Embryonic facial prominence (tissue), 1 donor: ENCODE results near the gene PHETA2.
"Not testable (repeated sequence)": the region's sequence is repeated elsewhere in the genome, so short reads cannot be mapped to it uniquely, and the experiment has no call there.

Experiments used
- DNase-seq: peaks from one replicate; pipeline ENCODE4 v3.0.0-alpha.2; 2016; ENCODE audit errors: extremely low spot score

Gene PHETA2

DNA sequence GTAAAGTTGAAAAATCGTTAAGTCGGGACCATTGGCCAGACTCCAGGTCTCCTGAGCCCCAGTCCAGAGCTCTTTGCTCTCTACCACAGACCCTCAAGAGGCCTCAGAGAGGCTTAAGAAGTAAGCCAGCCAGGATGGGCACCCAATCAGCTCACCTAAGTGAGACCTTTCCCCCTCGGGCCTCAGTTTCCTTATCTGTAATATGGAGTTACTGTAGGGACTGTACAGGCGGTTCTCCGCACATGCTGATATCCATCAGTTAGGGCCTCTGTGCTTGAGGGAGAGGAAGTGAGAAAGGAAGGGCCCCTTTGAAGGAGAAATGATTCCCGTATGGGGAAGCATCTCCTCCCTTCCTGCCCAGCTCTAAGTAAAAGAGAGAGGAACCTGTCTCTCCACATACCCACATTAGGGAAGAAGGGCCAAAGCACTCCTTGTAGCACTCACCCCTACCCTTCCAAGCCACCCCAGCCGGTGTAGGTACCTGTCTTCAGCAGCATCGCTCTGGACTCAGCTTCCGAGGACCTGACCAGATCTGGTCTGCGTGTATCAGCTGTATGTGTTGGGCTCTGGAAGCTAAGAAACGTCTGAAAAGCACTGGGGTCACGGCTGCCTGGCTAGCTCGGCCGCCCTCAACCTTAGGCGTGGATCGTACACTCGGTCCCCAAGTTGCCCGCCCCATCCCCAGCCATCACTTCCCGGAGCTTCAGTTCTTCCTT is 4.1 kb upstream of the PHETA2 start:
- DNase-seq, result no peak

DNA sequence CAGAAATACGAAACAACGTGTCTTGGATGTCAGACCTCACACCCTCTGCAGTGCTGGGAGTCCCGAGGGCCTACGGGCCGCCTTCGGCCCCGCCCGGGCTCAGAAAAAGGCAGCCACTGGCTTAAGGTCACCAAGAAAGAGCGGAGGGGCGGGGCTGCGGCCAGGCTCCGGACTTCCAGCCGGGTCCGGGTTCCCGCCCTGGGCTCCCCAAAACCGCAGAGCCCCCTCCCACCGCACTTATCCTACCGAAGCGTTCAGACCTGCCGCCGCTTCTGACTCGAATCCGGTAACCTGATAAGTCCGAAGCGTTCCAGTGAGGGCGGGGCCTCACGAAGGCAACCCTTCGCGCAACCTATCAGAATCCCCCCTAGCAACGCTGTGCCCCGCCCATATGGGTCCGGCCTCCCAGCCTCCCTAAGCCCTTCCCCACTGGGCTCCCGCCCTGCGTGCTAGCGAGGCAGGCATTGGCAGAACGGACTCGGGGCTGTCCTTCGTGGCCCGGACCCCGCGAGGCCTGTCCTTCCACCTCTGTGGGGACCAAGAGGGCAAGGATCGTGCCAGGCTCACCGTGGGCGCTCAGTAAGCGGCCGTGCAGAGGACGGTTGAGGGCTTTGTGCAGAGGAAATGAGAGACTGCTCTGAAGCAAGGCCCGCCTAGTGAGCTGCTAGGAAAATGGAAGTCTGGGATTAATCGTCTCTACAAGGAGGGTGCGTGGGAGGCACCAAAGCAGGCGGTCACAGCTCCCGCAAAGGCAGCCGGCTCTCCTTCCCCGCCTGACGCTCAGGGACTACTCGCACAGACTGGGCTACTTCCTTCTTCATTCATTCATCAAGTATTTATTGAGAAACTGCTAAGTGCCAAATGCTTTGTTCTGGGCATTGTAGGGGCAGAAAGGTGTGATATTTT is 3.3 kb upstream of the PHETA2 start, which contains the start of gene NAGA:
TSS of gene NAGA (minus strand) at position 296 of the 906 bp plus-strand sequence. CDS start 515 bp downstream, outside the sequence.
- DNase-seq, result peak; percentile 93

DNA sequence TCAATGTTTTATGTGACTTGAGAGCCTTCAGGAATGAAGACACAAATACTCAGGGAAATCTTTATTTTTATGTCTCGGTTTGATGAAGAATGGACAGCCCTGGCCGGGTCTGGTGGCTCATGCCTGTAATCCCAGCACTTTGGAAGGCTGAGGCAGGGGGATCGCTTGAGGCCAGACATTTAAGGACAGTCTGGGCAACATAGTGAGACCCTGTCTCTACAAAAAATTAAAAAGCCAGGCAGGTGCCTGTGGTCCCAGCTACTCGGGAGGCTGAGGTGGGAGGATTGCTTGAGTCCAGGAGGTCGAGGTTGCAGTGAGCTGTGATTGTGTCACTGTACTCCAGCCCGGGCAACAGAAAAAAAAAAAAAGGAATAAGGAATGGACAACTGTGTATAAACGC is 2.5 kb upstream of the PHETA2 start:
- DNase-seq, result not testable (repeated sequence)

DNA sequence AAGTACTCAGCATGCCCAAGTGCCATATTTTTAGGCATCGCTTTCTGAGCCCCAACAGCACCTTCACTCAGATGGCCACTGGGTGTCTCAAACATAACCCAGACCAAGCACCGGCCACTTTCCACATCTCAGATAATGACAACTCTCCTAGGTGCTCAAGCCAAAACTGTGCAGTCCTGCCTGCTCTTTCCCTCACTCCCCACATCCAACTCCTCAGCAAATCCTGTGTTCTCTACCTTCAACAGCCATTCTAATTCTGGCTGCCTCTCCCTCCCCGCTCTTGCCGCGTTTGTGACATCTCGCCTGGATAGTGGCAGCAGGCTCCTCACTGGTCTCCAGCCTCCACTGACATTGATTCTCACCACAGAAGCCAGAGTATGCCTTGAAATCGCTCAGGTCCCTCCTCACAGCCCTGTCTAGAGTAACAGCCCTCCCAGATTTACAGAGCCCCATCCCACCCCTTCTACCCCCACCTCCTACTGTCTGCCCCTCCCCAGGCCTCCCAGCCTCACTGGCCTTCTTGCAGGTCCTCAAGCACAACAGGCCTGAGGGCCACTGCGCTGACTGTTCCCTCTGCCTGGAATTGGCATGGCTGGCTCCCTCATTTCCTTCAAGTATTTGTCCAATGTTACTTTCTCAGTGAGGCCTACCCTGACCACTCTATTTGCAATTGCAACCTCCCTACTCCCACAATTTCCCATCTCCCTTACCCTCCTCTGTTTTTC is 1.3 kb upstream of the PHETA2 start:
- DNase-seq, result no peak

DNA sequence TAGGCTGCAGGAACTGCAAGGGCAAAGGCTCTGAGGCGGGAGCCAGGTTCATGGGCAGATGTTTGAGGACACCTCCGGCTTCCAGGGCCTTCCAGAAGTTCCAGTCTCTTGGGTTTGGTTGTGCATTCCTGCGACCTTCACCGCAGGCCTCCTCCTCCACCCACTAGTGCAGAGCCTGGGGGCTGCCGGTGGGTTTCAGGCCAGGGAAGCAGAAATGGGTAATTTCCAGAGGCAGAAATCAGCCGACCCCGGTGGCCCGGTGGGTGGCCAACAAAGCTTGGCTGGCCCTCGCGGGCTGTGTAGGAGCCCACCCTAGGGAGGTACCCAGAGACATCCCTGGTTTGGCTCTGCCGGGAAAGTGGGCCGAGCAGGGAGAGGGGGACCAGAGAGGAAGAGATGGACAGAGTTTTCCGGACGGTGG is 417 bp upstream of the PHETA2 start:
- DNase-seq, result no peak

DNA sequence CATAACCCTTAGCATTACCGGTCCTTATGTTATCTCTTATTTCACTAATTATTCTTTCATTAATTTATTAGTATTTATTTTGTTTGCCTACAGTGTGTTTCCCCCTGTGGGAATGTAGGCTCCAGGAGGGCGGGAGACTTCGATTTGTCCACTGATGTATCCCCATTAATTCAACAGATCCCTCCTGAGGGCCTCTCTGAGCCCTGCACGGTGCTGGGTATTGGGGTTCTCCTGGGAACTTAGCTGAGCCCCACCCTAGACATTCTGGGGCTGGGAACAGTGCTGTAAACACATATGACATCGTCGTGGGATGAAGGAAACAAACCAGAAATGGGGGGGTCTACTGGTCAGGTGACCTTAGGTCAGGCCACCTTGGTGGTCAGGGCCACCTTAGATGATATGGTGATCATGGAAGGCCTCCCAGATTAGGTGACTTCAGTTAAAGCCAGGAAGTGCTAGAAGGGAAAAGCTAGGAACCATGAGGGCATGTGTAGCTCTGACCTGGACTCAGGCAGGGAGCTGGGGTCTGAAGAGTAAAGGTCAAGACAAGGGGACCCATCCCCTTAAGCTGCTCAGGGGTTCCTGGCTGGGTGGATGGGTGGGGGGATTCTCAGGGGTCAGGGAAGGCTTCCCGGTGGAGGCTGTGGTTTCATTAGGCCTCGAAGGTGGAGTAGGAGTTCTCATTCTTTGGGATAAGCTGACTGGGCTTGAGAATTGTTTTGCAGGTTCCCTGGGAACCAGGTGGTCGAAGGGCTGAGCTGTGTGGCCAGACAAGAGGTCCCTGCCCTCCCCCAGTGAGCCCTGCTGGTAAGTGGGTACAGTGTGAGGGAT is 1.0 kb downstream of the PHETA2 start:
- no peak for DNase-seq

DNA sequence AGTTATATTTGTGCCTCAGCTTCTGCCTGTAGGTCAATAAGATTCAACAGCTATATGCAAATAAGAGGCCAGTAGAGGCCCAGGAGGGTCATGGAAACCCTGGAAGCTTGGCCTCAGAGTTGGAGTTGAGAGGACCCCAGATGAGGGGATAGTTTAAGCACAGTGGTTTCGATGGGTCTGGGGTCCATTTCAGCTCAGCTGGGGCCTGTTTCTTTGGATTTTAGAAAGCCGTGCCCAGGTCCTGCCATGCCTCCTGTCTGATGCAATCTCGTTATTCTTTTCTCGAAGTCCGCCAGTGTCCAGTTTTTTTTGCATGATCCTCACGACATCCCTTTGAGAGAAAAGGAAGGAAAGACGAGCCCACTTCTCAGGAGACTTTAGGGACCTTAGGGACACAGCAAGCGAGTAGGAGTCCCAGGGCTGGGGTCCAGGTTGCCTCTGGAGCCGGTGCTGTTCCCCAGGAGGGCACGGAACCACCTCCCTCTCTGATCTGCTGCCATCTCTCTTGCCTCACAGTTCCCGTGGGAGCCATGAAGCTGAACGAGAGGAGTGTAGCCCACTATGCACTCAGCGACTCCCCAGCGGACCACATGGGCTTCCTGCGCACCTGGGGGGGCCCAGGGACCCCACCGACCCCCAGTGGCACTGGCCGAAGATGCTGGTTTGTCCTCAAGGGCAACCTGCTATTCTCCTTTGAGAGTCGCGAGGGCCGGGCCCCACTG is 2.9 kb downstream of the PHETA2 start:
- no peak for DNase-seq

DNA sequence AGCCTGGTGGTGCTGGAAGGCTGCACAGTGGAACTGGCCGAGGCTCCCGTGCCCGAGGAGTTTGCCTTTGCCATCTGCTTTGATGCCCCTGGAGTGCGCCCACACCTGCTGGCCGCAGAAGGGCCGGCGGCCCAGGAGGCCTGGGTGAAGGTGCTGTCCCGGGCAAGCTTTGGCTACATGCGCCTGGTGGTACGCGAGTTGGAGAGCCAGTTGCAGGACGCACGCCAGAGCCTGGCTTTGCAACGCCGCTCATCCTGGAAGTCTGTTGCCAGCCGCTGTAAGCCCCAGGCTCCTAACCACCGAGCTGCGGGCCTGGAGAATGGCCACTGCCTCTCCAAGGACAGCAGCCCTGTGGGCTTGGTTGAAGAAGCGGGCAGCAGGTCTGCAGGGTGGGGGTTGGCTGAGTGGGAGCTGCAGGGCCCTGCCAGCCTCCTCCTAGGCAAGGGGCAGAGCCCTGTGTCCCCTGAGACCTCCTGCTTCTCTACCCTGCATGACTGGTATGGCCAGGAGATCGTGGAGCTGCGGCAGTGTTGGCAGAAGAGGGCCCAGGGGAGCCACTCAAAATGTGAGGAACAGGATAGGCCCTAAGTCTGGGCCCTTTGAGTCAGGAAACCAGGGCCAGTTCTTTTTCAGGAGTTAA is 3.6 kb downstream of the PHETA2 start:
- no peak for DNase-seq

DNA sequence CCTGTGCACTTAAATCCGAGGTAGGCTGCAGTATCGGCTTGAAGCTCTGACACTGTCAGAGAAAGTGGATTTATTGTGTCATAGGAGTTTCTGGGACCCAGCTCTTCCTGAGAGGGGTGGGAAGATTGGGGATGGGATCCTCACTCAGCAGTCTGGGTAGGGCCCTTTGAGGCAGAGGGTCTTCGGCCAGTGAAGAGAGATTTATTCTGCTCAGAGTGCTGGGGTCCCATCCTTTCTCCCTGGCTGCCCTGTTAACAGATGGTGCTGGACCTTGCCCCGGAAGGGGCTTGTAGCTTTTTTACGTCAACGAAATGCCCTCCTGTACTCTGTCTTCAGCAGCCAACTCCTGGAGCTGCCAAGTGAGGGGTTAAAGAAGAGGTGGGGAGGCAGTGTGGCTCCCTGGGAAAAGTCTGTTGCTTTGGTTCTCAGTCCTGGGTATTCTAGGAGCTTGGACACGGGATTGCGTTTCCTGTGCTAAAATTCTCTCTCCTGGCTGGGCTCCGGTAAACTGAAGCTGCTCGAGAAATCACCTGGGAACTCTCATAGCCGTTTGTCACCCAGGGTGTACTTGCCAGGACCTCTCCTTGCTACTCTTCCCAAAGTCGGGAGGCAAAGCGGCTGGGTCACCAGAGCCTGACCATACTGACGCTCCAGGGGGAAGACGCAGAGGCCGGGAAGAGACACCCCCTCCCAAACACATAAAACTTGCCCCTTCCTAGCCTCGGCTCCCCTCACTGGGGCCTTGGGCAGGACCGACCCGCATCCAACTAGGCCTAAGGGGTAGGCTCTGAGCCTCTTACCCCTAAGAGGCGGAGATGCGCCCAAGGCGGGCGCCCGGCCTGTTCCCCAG is 4.6 kb downstream of the PHETA2 start:
- no peak for DNase-seq

DNA sequence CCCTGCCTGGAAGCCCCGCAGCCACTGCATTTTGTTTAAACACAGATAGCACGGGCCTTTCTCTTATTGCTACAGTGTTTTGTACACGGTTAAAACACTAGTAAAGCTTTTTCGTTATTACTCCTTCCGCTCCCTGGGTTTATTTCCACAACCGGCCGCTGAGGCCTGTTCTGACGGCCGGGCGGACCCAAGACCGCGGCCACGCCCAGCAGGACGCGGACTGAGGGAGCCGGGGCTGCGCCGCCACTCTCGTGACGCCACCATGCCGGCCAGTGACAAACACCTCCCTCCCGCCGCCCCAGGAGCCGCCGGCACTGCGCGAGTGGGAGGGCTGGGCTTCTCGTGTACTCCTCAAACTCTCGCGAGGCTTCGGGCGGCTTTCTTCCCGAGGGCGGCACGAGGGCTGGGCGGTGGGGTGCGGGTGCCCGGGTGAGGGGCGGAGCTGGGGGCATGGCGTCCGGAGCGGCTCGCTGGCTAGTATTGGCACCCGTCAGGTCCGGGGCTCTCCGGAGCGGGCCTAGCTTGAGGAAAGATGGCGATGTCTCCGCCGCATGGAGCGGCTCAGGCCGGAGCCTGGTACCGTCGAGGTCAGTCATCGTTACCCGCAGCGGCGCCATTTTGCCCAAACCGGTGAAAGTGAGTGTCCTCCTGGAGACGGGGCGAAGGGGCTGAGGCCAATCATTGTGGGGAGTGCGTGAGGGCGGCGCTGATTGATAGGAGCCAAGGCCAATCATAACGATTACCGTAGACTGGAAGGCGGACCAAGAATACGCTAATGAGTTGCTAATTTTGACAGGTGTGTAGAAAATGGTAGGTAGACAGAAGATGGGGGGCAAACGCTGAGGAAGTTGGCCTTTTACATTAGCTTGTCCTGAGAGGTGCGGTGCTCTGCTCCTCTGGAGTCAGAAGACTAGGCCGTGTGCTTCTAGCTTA is 5.5 kb downstream of the PHETA2 start, which contains the start of gene SMDT1:
TSS of gene SMDT1 (plus strand) at position 382 of the 933 bp plus-strand sequence. CDS start at position 451, 69 bp downstream.
- DNase-seq, result peak; percentile 93

DNA sequence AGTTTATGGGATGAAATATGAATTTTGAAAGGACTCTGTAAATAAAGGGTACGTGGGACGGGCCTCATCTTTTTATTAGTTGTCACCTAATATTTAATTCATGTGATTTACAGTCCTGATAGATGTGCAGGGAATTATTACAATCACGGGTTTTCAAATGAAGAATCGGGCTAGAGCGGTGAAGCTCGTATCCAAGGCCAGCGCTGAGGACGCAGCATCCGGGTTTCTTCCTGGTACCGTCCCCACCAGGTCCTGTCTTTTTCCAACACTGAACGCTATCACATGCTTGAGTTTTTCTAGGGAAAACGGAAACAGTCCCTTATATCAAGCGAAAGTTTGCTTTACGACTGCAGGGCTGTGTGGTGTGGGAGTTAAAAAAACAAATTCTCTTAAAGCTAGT is 6.2 kb downstream of the PHETA2 start:
- no peak for DNase-seq

DNA sequence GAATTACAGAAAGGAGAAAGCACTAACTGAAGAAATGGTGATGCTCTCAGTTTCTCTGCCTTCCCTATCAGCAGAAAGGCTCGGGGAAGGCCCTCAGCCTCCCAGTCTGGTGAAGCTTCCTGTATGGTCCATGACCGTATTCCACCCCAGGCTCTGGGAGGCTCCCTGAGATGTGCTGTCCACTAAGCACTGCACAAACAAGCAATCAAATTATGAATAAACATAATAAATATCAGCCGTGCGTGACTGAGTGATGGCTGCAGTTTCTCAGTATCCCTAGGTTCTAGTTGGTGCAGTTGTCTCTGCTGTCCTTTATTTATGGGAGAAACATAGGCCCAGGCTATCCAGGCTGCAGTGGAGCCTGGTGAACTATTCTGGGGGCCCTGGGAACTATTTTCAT is 9.1 kb downstream of the PHETA2 start:
- no peak for DNase-seq

DNA sequence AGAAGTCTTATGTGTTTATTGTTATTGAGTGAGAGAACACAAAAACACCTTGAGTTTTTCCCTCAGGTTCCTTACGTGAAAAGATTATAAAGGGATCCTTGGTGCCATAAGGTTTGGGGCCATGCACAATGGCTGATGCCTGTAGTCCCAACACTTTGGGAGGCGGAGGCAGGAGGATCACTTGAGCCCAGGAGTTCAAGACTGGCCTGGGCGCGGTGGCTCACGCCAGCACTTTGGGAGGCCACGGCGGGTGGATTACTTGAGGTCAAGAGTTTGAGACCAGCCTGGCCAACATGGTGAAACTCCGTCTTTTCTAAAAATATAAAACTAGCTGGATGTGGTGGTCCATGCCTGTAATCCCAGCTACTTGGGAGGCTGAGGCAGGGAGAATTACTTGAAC is 10.8 kb downstream of the PHETA2 start:
- no peak for DNase-seq

DNA sequence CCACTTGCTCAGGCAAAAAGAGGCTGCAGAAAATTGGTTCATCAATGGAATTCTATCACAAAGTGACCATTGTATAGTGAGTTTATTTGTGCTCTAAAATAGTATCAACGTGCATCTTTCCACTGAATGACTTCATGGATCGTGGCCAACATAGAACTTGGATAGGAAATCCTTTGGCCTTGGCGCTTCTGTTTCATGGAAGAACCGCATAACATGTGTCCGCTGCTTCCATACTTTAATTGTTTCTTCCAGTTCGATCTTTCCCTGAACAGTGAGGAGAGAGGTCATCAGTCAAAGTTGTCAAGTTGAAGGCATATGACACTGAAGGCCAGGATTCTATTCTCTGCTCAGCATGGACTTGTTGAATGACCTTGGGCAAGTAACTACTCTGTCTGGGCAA is 12.0 kb downstream of the PHETA2 start:
- DNase-seq, result no peak

DNA sequence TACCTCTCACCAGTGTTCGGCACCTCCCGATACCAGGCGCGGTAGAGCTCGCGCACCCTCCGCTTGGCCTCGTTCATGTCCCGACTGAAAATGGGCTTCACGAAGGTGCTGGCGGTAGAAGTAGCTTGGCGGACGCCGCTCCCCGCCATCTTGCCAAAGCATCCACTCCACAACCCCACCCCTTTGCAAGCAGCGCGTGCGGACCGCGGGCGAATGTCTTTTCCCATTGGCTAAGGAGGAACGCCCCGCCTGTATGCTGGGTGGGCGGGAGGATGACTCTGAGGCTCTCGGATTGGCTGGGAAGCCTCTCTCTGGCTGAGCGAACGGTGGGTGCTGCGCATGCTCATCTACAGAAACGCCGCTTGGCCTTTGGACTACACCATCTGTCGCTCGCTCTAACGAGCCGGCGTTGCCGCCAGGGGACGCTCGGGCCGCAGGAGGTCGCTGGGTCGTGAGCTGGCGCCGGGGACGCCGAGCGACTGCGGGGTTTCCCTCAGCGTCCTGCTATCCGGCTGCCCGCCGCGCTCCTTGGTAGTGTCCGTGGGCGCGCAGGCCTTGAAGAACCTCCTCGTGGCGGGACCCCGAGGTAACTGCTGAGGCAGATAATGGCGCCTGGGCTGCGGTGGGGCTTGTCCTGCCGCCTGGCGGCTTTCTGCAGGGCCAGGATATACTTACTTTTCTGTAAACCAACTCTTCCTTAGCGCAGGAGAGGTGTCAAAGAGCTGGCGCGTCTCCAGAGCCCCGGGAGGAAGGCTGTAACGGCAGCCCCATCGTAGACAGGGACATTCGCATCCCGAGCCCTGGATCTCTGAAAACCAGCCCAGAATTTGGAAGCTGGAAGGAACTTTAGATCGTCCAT is 16.8 kb downstream of the PHETA2 start, which contains the start of gene NDUFA6:
TSS of gene NDUFA6 (minus strand) at position 177 of the 859 bp plus-strand sequence. CDS start at position 149, 28 bp downstream.
- peak; percentile 98 for DNase-seq

DNA sequence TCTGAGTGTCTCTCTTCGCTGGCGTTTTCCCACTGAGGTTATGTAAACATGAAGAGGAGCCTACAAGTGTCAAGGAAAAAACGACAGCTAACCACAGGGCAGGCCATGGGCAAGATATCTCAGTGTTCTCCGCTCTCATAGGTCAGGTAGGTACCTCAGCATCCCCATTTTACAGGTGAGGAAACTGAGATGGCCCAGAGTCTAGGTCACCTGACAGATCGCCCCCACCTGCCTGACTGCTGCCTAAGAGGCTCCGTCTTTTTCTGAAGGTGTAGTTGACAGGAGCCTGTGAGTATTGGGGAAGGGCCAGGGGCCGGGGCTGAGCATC is 17.4 kb downstream of the PHETA2 start:
- DNase-seq, result no peak

DNA sequence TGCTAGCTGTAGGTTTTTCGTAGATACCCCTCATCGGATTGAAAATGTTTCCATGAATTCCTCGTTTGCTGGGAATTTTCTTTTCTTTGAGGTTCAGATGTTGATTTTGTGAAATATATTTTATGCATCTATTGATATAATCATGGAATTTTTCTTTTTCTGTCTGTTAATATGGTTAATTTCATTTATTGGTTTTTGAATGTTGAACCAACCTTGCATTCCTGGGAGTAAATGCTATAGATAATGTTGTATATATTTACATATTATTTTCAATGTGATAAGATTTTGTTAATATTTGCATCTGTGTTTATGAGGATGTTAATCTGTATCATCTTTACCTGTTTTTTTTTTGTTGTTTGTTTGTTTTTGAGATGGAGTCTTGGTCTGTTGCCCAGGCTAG is 27.2 kb downstream of the PHETA2 start:
- no peak for DNase-seq
